A549 (cell line): ENCODE measurements around the gene LAMTOR3.

Experiments
- CEBPB ChIP-seq, 2 experiments: fragments of >200 bp in 1 of 2; sonication (Bioruptor Twin) in 1 of 2; formaldehyde crosslinking in 1 of 2; IDR thresholded peaks; 2 replicates each; pipeline ENCODE4 v1.6.1; 2012 to 2016
- CTCF ChIP-seq: fragments of >200 bp; sonication (Bioruptor Twin); formaldehyde crosslinking; IDR thresholded peaks from 3 replicates; pipeline ENCODE4 v1.5.1; 2016
- JUNB ChIP-seq: fragments of >200 bp; sonication (Bioruptor Twin); formaldehyde crosslinking; IDR thresholded peaks from 2 replicates; pipeline ENCODE4 v1.6.1; 2016
- REST ChIP-seq: fragments of 200-600 bp; sonication (generic); IDR thresholded peaks from 2 replicates; pipeline ENCODE4 v1.6.1; 2016; ENCODE audit warnings: antibody characterized with exemption, mild to moderate bottlenecking, moderate library complexity
- RFX5 ChIP-seq: fragments of 450-650 bp; IDR thresholded peaks from 2 replicates; pipeline ENCODE4 v1.7.1; 2014; ENCODE audit warnings: antibody characterized with exemption, mild to moderate bottlenecking, moderate library complexity
- SREBF2 ChIP-seq: fragments of 450-650 bp; IDR thresholded peaks from 2 replicates; pipeline ENCODE4 v1.6.1; 2014; ENCODE audit warnings: mild to moderate bottlenecking, moderate library complexity
- ZFP36 ChIP-seq: fragments of 450-650 bp; IDR thresholded peaks from 2 replicates; pipeline ENCODE4 v1.6.1; 2014; ENCODE audit warnings: borderline replicate concordance; ENCODE audit not compliant: partially characterized antibody

DNA sequence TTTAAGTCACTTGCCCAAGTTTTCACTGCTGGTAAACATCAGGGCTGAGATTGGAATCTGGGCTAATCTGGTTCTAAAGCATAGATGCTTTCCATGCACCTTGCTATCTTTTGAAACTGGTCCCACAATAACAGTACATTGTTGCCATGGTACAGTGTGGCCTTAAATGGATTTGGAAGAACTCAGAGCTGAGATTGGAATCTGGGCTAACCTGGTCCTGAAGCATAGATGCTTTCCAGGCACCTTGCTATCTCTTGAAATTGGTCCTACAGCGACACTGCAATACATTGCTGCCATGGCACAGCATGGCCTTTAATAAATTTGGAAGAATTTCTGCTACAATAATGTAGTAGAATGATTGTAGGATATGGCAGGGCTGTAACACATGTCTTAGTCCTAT, 49.0 kb downstream of the LAMTOR3 start:
- TF ChIP-seq SREBF2, result no peak
- TF ChIP-seq REST, result no peak
- no peak for TF ChIP-seq CTCF
- no peak for TF ChIP-seq ZFP36
- no peak for TF ChIP-seq CEBPB (IDR thresholded peaks at IDR 0.05)
- TF ChIP-seq JUNB, result no peak
- TF ChIP-seq RFX5, result no peak
